Esophagus muscularis mucosa (tissue), 4 donors: ENCODE data around the gene PPP4R4.
"Not testable (repeated sequence)": the region's sequence is repeated elsewhere in the genome, so short reads cannot be mapped to it uniquely, and the experiment has no call there.

Experiments used
- CTCF ChIP-seq, 3 experiments: fragments of 200-600 bp in 2 of 3; fragments of 450-650 bp in 1 of 3; sonication (generic) in 2 of 3; IDR thresholded peaks; one replicate each; pipeline ENCODE4 v1.5.1; 2017 to 2019; ENCODE audit warnings: antibody characterized with exemption in 3 of 3, mild to moderate bottlenecking in 2 of 3, moderate library complexity in 1 of 3
- EP300 ChIP-seq: sonication (generic); formaldehyde crosslinking; IDR thresholded peaks from one replicate; pipeline ENCODE4 v1.6.1; 2017; ENCODE audit warnings: antibody characterized with exemption
- POLR2A ChIP-seq: fragments of 450-650 bp; IDR thresholded peaks from one replicate; pipeline ENCODE4 v1.6.1; 2017; ENCODE audit warnings: antibody characterized with exemption, moderate library complexity, mild to moderate bottlenecking, low read depth
- POLR2AphosphoS5 ChIP-seq, 2 donors: sonication (generic); formaldehyde crosslinking; IDR thresholded peaks; one replicate each; pipeline ENCODE4 v1.6.1; 2017; ENCODE audit warnings: antibody characterized with exemption in 2 of 2

- not testable (repeated sequence) for TF ChIP-seq CTCF (IDR thresholded peaks at IDR 0.05); POLR2A; POLR2AphosphoS5 (IDR thresholded peaks at IDR 0.05); EP300
These were observed 94.5 kb downstream of the PPP4R4 start for GRCh38 chr14:94268582-94268981.
